Measurements from ENCODE around the gene GIPC2. TPM values are rescaled to one million over a fixed set of nuclear protein-coding genes. Genes with fewer than 3 reads are reported as not detected.

Gene GIPC2
- total and polyA plus RNA-seq, 9 of the 15 experiments (the other 6 are each of a cell fraction or from before 2014, with no cell fraction given): 0.01 to 0.05 (median 0.04) TPM; not detected in 3

DNA sequence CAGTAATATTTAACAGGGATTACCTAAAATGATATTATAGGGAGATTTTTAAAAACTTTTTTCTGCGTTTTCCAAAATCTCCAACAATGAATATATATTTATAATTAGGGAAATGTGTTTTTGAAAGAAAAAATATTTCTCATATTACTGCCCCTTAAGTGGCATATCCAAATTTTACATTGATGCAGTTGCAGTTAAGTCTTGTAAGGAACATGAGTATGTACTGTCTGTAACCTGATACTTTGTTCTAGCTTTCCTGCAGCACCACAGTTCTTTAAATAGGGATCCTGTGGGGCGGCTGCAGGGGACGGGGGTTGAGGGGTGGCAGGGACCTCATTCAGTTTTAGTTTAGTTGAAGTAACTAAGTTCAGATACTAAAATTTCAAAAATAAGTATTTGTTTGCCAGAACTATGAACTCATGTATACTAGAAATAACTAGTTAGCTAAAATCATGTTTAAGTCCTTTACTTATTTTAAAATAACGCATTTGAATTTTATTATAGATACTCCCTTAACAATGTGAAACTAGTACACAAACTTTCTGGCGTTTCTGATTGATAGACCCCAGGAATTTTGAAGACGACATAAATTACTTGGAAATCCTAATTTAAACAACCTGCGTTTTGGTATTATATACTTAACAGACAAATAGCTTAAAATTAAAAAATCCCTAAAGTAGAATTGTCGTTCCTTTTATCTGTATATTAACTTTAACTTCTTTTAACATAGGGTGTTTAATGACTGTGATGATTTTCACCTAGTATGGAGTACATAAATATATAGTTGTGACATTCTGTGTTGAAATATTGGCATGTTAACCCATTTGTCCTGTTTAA, 41.7 kb upstream of the GIPC2 start (continued):
- TF ChIP-seq TFE3 (CRISPR knock-in tag; IDR thresholded peaks at IDR 0.05) (peak; percentile 84), ZBTB11 (CRISPR knock-in tag; IDR thresholded peaks at IDR 0.05) (0 out of 6 replicates have a peak, but pooled peaks of 1 of the 3 experiments have one; percentile 54), HMGN3 (IDR thresholded peaks at IDR 0.05; ENCODE audit: borderline replicate concordance, extremely low read depth, insufficient read length, low read depth, low read length) (peak; percentile 62), PYGO2 (tag; IDR thresholded peaks at IDR 0.05) (peak; percentile 44; the same call in 1 of the 2 replicates), SMAD1 (IDR thresholded peaks at IDR 0.05; ENCODE audit: low read depth, low read length, partially characterized antibody) (peak; percentile 99), ZNF780A (CRISPR knock-in tag; IDR thresholded peaks at IDR 0.05) (peak; percentile 99), JUND (IDR thresholded peaks at IDR 0.05; ENCODE audit: borderline replicate concordance, low read depth, low read length) (no peak; the same call in 1 of the 2 replicates), JUND (tag; IDR thresholded peaks at IDR 0.05; ENCODE audit: borderline replicate concordance, low read depth, low read length) (no peak), HCFC1 (IDR thresholded peaks at IDR 0.05; ENCODE audit: low read depth, low read length) (peak; percentile 63), EGR1 (conservative IDR thresholded peaks at IDR 0.05) (no peak), RBM25 (IDR thresholded peaks at IDR 0.05; ENCODE audit: low read depth, low read length, severe bottlenecking) (peak; percentile 29), FUS (optimal IDR thresholded peaks at IDR 0.05; ENCODE audit: low read depth, low read length) (peak; percentile 100), ZNF551 (CRISPR knock-in tag; IDR thresholded peaks at IDR 0.05) (peak; percentile 100), ZNF316 (IDR thresholded peaks at IDR 0.05) (peak; percentile 96), NFRKB (IDR thresholded peaks at IDR 0.05; ENCODE audit: low read depth) (no peak), NFE2L1 (tag; IDR thresholded peaks at IDR 0.05; ENCODE audit: borderline replicate concordance, low read depth) (0 out of 2 replicates have a peak, but pooled peaks have one; percentile 42), RBFOX2 (IDR thresholded peaks at IDR 0.05; ENCODE audit: low read depth, low read length) (peak; percentile 88), CSDE1 (IDR thresholded peaks at IDR 0.05) (peak in 1 of 2 experiments; percentile 91; a peak in 2 of 4 replicates), ETV5 (CRISPR knock-in tag; IDR thresholded peaks at IDR 0.05; ENCODE audit: low read depth) (no peak)
- TF ChIP-seq, protein P1, sequence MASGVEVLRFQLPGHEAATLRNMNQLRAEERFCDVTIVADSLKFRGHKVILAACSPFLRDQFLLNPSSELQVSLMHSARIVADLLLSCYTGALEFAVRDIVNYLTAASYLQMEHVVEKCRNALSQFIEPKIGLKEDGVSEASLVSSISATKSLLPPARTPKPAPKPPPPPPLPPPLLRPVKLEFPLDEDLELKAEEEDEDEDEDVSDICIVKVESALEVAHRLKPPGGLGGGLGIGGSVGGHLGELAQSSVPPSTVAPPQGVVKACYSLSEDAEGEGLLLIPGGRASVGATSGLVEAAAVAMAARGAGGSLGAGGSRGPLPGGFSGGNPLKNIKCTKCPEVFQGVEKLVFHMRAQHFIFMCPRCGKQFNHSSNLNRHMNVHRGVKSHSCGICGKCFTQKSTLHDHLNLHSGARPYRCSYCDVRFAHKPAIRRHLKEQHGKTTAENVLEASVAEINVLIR (CRISPR knock-in tag; IDR thresholded peaks at IDR 0.05): peak; percentile 85

Measured in K562 (cell line).